ENCODE measurements around the gene ZNF888.
A peak's percentile ranks its signal among the peaks of the same experiment; 100 is the strongest.

GRCh38 chr19:52962394-52963246 is 39.4 kb upstream of the ZNF888 start, which contains the start of gene ZNF816:
- peak; percentile 73 for TF ChIP-seq POLR2A (IDR thresholded peaks at IDR 0.05)
- TF ChIP-seq POLR2AphosphoS5 (IDR thresholded peaks at IDR 0.05): peak; percentile 81 to 96 (median 90)
- TF ChIP-seq CTCF (IDR thresholded peaks at IDR 0.05): no peak
- no peak for TF ChIP-seq EP300 (IDR thresholded peaks at IDR 0.05; ENCODE audit: low read depth)

Measured in transverse colon (tissue), 4 donors.